Stimulated activated CD4-positive, alpha-beta T cell treated with anti-CD3 and anti-CD28 coated beads, Interleukin-4, amount 100 ng/mL, for 48 hours (primary cell): ENCODE measurements around the gene ZNF681.
"Not testable (repeated sequence)": the region's sequence is repeated elsewhere in the genome, so short reads cannot be mapped to it uniquely, and the experiment has no call there.

ENCODE experiments used
- DNase-seq, 2 donors: peaks; one replicate each; pipeline ENCODE4 v3.0.0-alpha.2; 2020; ENCODE audit warnings: low read depth in 2 of 2

Gene ZNF681

GRCh38 chr19:23758187-23759074 lies at the start of gene ZNF681:
Gene ZNF681 (minus strand): TSS chr19:23758891. CDS start chr19:23758749, 142 bp downstream.
- DNase-seq, result peak; percentile 73 to 83

GRCh38 chr19:23804676-23805075 lies 46.0 kb upstream of the ZNF681 start:
- DNase-seq, result no peak

GRCh38 chr19:23802290-23802689 lies 43.6 kb upstream of the ZNF681 start:
- no peak for DNase-seq

GRCh38 chr19:23801803-23802202 lies 43.1 kb upstream of the ZNF681 start:
- DNase-seq, result no peak

- no peak for DNase-seq
These were observed 42.2 kb upstream of the ZNF681 start for GRCh38 chr19:23800868-23801267.

GRCh38 chr19:23800271-23800670 lies 41.6 kb upstream of the ZNF681 start:
- no peak for DNase-seq

GRCh38 chr19:23799321-23799720 lies 40.6 kb upstream of the ZNF681 start:
- no peak for DNase-seq

GRCh38 chr19:23795462-23795861 lies 36.8 kb upstream of the ZNF681 start:
- no peak for DNase-seq

GRCh38 chr19:23792784-23793183 lies 34.1 kb upstream of the ZNF681 start:
- no peak for DNase-seq

GRCh38 chr19:23790641-23791488 lies 32.2 kb upstream of the ZNF681 start:
- DNase-seq, result no peak

GRCh38 chr19:23789246-23789645 lies 30.6 kb upstream of the ZNF681 start:
- DNase-seq, result no peak

- DNase-seq, result no peak
These were observed 29.7 kb upstream of the ZNF681 start for GRCh38 chr19:23788411-23788810.

- DNase-seq, result no peak
These were observed 28.4 kb upstream of the ZNF681 start for GRCh38 chr19:23787106-23787505.

- DNase-seq, result no peak
These were observed 27.3 kb upstream of the ZNF681 start for GRCh38 chr19:23785982-23786381.

GRCh38 chr19:23784274-23784673 lies 25.6 kb upstream of the ZNF681 start:
- DNase-seq, result no peak

- no peak for DNase-seq
These were observed 24.9 kb upstream of the ZNF681 start for GRCh38 chr19:23783636-23784035.

GRCh38 chr19:23779645-23780044 lies 21.0 kb upstream of the ZNF681 start:
- no peak for DNase-seq

- no peak for DNase-seq
These were observed 19.9 kb upstream of the ZNF681 start for GRCh38 chr19:23778566-23778965.

GRCh38 chr19:23778036-23778435 lies 19.3 kb upstream of the ZNF681 start:
- not testable (repeated sequence) for DNase-seq

- no peak for DNase-seq
These were observed 18.5 kb upstream of the ZNF681 start for GRCh38 chr19:23777216-23777615.

- no peak for DNase-seq
These were observed 18.0 kb upstream of the ZNF681 start for GRCh38 chr19:23776507-23777205.

- no peak for DNase-seq
These were observed 15.9 kb upstream of the ZNF681 start for GRCh38 chr19:23774524-23774971.
